ENCODE results near the gene IGF1R.
A peak's percentile ranks its signal among the peaks of the same experiment; 100 is the strongest.

Gene IGF1R

DNA sequence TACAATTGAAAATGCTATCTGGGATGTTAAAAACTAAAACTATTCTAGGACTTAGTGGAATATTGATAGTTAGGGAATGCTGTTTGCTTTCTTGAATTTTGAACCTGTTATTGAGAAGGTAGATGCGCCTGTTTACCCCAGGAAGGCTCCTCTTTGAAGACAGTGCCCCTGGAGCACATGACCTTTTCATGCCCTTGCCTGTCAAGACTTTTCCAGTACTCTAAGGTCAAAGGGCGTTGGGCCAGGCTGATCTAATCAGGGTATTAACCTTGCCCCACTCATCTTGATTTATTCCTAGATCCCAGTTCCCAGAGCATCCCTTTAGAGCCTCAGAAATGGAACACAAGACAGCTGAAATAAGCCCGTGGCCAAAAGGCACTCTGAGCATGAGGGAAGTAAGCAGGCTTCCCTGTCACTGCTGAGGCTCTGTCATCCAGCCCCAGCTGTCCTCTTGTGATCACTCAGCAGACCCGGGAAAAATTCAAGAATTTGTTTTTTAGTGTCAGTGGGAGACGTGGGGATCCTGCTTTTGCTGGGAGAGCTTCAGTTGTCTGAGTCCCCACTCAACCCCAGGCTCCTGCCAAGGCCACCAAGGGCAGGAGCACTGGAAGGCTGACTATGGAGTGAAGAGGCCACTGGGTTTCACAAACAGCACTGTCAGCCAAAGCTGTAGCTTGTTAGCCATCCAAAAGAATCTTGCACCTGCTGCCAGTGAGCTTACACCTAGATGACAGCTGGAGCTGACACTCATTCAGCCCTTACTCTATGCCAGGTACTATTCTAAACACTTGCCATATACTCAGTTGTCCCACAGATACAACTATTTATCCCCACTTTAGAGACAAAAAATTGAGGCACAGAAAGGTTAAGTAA is 190.3 kb downstream of the IGF1R start:
- peaks cover 9% of the 10 kb centered on the region for H3K4me1 ChIP-seq (ENCODE audit: control insufficient read depth, low read depth, low read length)
- no peak overlapping the region for H3K27ac ChIP-seq (ENCODE audit: low read length)
- no peaks in the 10 kb centered on the region for H3K9me3 ChIP-seq (ENCODE audit: control insufficient read depth, low read depth, low read length)
- H3K36me3 ChIP-seq (ENCODE audit: control insufficient read depth, low read depth, low read length): no peaks in the 10 kb centered on the region
- H3K9ac ChIP-seq (ENCODE audit: low read length): no peak overlapping the region
- H3K27me3 ChIP-seq (ENCODE audit: control insufficient read depth, insufficient read depth, low read length): no peaks in the 10 kb centered on the region
- no peak overlapping the region for H3K4me3 ChIP-seq (ENCODE audit: low read length)

DNA sequence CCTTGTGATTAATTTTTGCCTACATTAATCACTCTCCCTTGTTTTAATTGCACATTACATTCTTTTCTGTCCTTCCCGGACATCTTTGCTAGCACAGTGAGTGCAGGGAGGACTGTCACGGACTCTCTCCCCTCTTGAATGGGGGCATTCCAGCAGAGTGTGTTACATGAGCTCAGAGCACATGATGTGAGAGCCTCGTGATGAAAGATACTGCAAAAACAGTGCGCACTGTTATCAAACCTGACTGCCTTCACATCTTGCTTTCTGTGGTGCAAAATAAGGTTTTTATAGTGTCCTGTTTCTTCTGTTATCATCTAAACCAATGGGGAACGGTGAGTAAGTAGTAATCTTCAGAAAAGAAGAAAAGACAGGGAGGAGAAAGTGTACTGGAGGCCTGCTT is 191.7 kb downstream of the IGF1R start:
- Histone ChIP-seq H3K9me3 (ENCODE audit: control insufficient read depth, low read depth, low read length) (no peaks in the 10 kb centered on the region), H3K9ac (ENCODE audit: low read length) (no peak overlapping the region), H3K4me1 (ENCODE audit: control insufficient read depth, low read depth, low read length) (peaks cover 23% of the 10 kb centered on the region), H3K36me3 (ENCODE audit: control insufficient read depth, low read depth, low read length) (no peaks in the 10 kb centered on the region), H3K27me3 (ENCODE audit: control insufficient read depth, insufficient read depth, low read length) (no peaks in the 10 kb centered on the region), H3K27ac (ENCODE audit: low read length) (no peak overlapping the region), H3K4me3 (ENCODE audit: low read length) (no peak overlapping the region)

DNA sequence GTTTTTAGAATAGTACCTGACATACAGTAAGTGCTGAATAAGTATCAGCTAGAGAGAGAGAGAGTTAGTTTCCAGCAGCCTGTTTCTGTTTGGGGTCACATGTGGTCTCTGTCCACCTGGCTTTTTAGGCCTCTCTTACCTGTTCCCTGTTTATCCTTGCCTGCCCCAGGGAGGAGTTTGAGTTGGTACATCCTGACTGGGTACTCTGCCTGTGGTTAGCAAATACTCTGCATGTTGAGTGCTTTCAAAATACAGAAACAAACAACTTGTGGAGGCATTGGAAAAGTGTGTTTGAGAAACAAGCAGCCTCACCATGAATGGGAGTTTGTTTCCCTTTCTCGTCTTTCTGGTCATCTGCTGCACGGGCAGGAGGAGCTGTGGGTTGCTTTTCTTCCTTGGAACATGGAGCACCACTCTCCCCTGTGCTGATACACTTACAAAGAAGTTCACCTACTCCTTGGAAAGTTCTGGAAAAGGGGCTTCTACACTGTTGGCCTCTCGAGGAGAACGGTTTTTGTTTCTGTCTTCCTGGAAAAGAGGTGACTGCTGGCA is 193.2 kb downstream of the IGF1R start:
- peaks cover 28% of the 10 kb centered on the region for H3K4me1 ChIP-seq (ENCODE audit: control insufficient read depth, low read depth, low read length)
- no peaks in the 10 kb centered on the region for H3K27me3 ChIP-seq (ENCODE audit: control insufficient read depth, insufficient read depth, low read length)
- H3K9ac ChIP-seq (ENCODE audit: low read length): no peak overlapping the region
- H3K9me3 ChIP-seq (ENCODE audit: control insufficient read depth, low read depth, low read length): no peaks in the 10 kb centered on the region
- no peak overlapping the region for H3K4me3 ChIP-seq (ENCODE audit: low read length)
- H3K27ac ChIP-seq (ENCODE audit: low read length): no peak overlapping the region
- H3K36me3 ChIP-seq (ENCODE audit: control insufficient read depth, low read depth, low read length): no peaks in the 10 kb centered on the region

DNA sequence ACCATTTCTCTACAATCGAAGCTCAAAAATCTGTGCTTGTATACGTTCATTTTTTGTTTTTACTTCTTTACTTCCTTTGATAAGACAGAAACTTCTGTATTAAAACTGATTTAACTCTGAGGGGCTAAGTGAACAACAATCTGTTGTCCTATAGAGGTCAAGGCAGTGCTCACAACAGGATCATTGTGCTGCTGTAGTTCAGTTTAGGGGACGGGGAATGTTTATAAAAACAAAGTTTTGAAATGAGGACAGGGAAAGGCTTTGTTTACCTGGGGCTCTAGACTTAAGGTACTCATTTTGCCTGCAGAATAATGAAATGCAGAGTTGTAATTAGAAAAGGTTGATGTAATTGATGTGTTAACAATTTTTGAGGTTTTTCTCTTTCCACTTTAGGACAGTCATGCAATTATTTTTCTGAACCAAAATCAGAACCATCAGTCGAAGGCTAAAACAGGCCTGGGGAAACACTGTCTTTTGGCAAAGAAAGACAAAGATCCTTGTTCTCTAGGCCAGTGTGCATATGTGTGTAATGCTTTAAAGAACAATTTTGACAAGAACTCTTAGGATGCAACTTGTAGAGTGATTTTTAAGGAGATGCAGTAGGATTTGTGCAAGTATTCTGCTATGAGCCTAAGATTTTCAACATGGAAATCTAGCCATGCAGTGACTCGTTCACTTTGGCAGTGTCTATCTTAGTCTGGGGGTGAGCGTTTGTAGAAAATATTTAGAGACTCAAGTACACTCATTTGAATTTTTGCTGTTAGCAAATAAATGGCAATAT is 194.0 kb downstream of the IGF1R start:
- Histone ChIP-seq H3K36me3 (ENCODE audit: control insufficient read depth, low read depth, low read length) (no peaks in the 10 kb centered on the region), H3K9me3 (ENCODE audit: control insufficient read depth, low read depth, low read length) (no peaks in the 10 kb centered on the region), H3K4me3 (ENCODE audit: low read length) (no peak overlapping the region), H3K4me1 (ENCODE audit: control insufficient read depth, low read depth, low read length) (peaks cover 28% of the 10 kb centered on the region), H3K27me3 (ENCODE audit: control insufficient read depth, insufficient read depth, low read length) (no peaks in the 10 kb centered on the region), H3K9ac (ENCODE audit: low read length) (no peak overlapping the region), H3K27ac (ENCODE audit: low read length) (no peak overlapping the region)

DNA sequence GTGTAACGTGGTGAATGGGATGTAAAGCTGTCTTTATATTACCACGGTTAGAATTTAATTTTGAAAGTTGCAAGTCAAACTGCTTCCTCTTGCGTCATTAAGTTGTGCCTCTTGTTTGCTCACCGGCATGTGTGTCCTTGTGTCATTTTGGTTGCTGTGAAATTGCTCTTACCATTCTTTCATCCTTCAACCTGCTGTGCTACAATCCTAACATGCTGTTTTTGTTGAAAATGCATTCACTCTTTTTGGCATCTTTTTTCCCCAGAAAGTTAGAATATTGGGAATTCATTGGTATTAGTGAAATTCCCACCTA is 194.6 kb downstream of the IGF1R start:
- Histone ChIP-seq H3K4me3 (ENCODE audit: low read length) (no peak overlapping the region), H3K36me3 (ENCODE audit: control insufficient read depth, low read depth, low read length) (no peaks in the 10 kb centered on the region), H3K27me3 (ENCODE audit: control insufficient read depth, insufficient read depth, low read length) (no peaks in the 10 kb centered on the region), H3K9ac (ENCODE audit: low read length) (no peak overlapping the region), H3K27ac (ENCODE audit: low read length) (no peak overlapping the region), H3K4me1 (ENCODE audit: control insufficient read depth, low read depth, low read length) (peaks cover 28% of the 10 kb centered on the region), H3K9me3 (ENCODE audit: control insufficient read depth, low read depth, low read length) (no peaks in the 10 kb centered on the region)

DNA sequence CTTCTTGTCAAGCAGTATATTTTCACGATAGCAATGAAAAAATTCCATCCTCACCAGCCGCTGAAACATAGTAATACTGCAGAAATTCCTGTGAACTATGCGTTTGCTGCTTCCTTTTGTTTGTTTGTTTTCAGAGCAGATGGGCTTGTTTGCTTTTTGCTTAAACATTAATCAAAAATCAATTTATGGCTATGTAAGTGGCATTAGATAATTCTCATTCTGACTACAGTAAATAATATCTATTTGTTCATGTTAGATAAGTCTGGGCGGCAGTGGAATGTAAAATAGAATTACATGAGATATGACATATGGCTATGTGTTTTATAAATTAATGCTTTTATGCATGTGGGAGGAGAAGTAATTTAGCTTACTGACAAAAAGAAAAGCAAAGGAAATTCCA is 195.5 kb downstream of the IGF1R start:
- no peak overlapping the region for H3K9ac ChIP-seq (ENCODE audit: low read length)
- no peaks in the 10 kb centered on the region for H3K9me3 ChIP-seq (ENCODE audit: control insufficient read depth, low read depth, low read length)
- no peaks in the 10 kb centered on the region for H3K27me3 ChIP-seq (ENCODE audit: control insufficient read depth, insufficient read depth, low read length)
- H3K27ac ChIP-seq (ENCODE audit: low read length): no peak overlapping the region
- H3K4me3 ChIP-seq (ENCODE audit: low read length): no peak overlapping the region
- H3K4me1 ChIP-seq (ENCODE audit: control insufficient read depth, low read depth, low read length): peaks cover 28% of the 10 kb centered on the region
- no peaks in the 10 kb centered on the region for H3K36me3 ChIP-seq (ENCODE audit: control insufficient read depth, low read depth, low read length)

DNA sequence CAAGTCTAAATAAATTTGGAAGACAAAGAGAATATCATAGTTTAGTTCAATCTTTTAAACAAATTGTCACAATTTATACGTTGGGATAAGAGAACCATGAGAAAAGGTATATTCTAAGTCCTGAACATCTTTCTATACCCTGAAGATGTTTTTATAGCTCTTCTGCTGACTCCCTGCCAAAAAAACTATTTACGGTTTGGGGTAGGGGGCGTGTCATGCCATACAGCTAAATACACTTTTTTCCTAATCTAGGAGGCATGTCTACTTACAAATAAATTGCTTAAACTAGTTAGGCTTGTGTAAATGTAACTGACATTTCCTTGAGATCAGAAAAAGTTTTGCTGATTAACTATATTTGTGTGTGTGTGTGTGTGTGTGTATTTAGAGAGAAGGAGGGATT is 195.9 kb downstream of the IGF1R start:
- peaks cover 28% of the 10 kb centered on the region for H3K4me1 ChIP-seq (ENCODE audit: control insufficient read depth, low read depth, low read length)
- no peak overlapping the region for H3K9ac ChIP-seq (ENCODE audit: low read length)
- no peaks in the 10 kb centered on the region for H3K9me3 ChIP-seq (ENCODE audit: control insufficient read depth, low read depth, low read length)
- no peak overlapping the region for H3K4me3 ChIP-seq (ENCODE audit: low read length)
- H3K27me3 ChIP-seq (ENCODE audit: control insufficient read depth, insufficient read depth, low read length): no peaks in the 10 kb centered on the region
- H3K27ac ChIP-seq (ENCODE audit: low read length): no peak overlapping the region
- H3K36me3 ChIP-seq (ENCODE audit: control insufficient read depth, low read depth, low read length): no peaks in the 10 kb centered on the region

DNA sequence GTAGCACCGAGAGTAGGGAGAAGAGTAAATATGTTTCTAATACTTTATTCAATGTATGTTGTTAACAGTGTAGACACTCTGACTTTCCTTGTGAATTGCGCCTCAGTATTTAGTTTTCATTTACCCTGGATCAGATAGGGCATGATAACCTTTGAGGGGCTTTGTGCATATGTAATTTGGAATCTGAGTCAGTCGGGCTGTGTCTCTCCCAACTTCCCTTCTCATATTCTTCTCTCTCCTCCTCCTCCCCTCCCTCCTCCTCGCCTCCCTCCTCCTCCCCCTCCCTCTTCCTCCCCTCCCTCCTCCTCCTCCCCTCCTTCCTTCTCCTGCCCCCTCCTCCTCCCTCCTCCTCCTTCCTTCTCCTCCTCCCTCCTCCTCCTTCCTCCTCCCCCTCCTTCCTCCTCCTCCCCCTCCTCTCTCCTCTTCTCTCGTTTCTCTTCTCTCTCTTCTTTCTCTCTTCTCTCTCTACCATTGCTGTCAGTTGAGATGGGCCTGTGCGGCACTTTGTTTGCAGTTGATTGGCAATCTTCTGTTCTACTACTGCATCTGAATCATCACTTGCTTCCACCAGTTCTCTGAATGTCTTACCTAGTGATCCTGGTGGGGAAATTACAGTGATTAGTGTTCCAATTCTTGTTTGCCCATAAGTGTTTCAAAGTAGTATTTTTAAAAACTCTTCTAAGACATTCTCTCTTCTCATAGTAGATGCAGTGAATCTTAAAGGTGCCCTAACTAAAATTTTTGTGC is 197.0 kb downstream of the IGF1R start:
- Histone ChIP-seq H3K36me3 (ENCODE audit: control insufficient read depth, low read depth, low read length) (no peaks in the 10 kb centered on the region), H3K9me3 (ENCODE audit: control insufficient read depth, low read depth, low read length) (no peaks in the 10 kb centered on the region), H3K9ac (ENCODE audit: low read length) (no peak overlapping the region), H3K27ac (ENCODE audit: low read length) (no peak overlapping the region), H3K4me3 (ENCODE audit: low read length) (no peak overlapping the region), H3K4me1 (ENCODE audit: control insufficient read depth, low read depth, low read length) (peaks cover 28% of the 10 kb centered on the region), H3K27me3 (ENCODE audit: control insufficient read depth, insufficient read depth, low read length) (no peaks in the 10 kb centered on the region)

DNA sequence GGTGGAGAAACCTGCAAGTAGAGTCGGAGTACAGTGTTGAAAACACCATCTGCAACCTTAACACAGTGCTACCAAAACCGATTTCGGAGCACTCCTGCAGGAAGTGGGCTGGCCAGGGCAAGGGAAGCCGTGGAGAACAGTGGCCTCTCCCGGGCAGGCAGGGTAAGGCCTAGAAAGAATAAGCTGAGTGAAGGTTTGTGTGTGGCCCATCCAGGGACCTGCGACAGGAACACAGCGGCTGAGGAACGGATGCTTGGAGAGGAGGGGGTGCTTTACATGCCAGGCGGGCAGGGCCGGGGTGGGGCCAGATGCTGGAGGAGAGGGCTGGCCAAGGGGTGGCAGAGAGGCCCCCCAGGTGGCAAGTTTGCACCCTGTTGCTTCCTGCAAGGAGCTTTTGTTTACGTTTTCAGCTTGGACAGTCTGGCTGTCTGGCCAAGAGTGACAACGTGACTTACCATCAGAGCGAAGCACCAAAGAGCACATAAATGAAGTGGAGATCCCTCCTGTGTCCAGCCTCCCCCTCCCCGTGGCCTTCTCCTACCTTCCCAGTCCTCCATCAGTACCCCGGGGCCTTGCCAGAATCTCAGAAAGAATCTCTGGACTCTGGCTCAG is 202.7 kb downstream of the IGF1R start:
- Histone ChIP-seq H3K36me3 (ENCODE audit: control insufficient read depth, low read depth, low read length) (no peaks in the 10 kb centered on the region), H3K9ac (ENCODE audit: low read length) (no peak overlapping the region), H3K4me1 (ENCODE audit: control insufficient read depth, low read depth, low read length) (peaks cover 36% of the 10 kb centered on the region), H3K4me3 (ENCODE audit: low read length) (peak overlapping the region; percentile 80), H3K27me3 (ENCODE audit: control insufficient read depth, insufficient read depth, low read length) (no peaks in the 10 kb centered on the region), H3K27ac (ENCODE audit: low read length) (no peak overlapping the region), H3K9me3 (ENCODE audit: control insufficient read depth, low read depth, low read length) (no peaks in the 10 kb centered on the region)

DNA sequence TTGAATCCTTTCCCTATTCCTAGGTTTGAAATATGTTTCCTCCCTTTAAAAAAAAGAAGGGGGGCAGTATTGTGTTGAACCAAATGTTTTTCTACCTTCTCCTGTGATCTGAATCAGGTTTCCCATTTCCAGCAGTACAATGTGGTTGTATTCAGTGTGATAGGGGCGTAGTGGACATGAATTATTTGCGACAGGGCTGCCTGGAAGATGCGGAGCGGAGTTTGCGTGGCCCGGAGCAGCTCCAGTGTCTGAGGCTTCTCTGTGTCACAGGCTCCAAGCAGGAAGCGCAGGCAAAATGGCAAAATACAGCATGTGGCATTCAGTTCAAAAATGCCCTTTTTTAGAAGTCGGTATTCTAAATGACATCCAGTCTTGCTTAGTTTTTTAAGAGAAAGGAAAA is 204.8 kb downstream of the IGF1R start:
- Histone ChIP-seq H3K27me3 (ENCODE audit: control insufficient read depth, insufficient read depth, low read length) (no peaks in the 10 kb centered on the region), H3K4me1 (ENCODE audit: control insufficient read depth, low read depth, low read length) (peaks cover 41% of the 10 kb centered on the region), H3K9me3 (ENCODE audit: control insufficient read depth, low read depth, low read length) (no peaks in the 10 kb centered on the region)

More for the DNA sequence above, 204.8 kb downstream of the IGF1R start:
- Histone ChIP-seq H3K27ac (ENCODE audit: low read length) (peak overlapping the region; percentile 25), H3K36me3 (ENCODE audit: control insufficient read depth, low read depth, low read length) (no peaks in the 10 kb centered on the region), H3K9ac (ENCODE audit: low read length) (peak overlapping the region; percentile 54), H3K4me3 (ENCODE audit: low read length) (peak overlapping the region; percentile 80)

Data from iPS-18a (cell line).